Brain microvascular endothelial cell (primary cell): ENCODE data around the gene TSKU.

Experiments used
- DNase-seq: peaks from one replicate; pipeline ENCODE4 v3.0.0-alpha.2; 2020
- H3K27ac ChIP-seq: fragments of 250-450 bp; sonication (Bioruptor Pico); 2 replicates; pipeline ENCODE4 v1.5.1; 2020; ENCODE audit warnings: mild to moderate bottlenecking, moderate library complexity
- H3K27me3 ChIP-seq: fragments of 250-450 bp; sonication (Bioruptor Pico); replicated peaks from 2 replicates; pipeline ENCODE4 v1.5.1; 2020; ENCODE audit warnings: mild to moderate bottlenecking
- H3K36me3 ChIP-seq: fragments of 250-450 bp; sonication (Bioruptor Pico); replicated peaks from 2 replicates; pipeline ENCODE4 v1.5.1; 2020; ENCODE audit warnings: mild to moderate bottlenecking
- H3K4me3 ChIP-seq: 2 replicates; pipeline ENCODE4 v1.5.1; 2011; ENCODE audit warnings: low read depth, mild to moderate bottlenecking, control low read depth, low read length, moderate library complexity
- in situ Hi-C: cut with HindIII; loops from 2 replicates; pipeline ENCODE4 v1.10.0; 2017; ENCODE audit warnings: low sequenced_read_pairs, low pct_ligation_motif_present
- TF ChIP-seq, protein P1 (sequence below): IDR thresholded peaks from 2 replicates; pipeline ENCODE4 v1.5.1; 2011; ENCODE audit warnings: low read depth, mild to moderate bottlenecking, moderate library complexity, low read length, control low read depth, inconsistent platforms; ENCODE audit errors: missing control alignments

TSKU gene

DNA sequence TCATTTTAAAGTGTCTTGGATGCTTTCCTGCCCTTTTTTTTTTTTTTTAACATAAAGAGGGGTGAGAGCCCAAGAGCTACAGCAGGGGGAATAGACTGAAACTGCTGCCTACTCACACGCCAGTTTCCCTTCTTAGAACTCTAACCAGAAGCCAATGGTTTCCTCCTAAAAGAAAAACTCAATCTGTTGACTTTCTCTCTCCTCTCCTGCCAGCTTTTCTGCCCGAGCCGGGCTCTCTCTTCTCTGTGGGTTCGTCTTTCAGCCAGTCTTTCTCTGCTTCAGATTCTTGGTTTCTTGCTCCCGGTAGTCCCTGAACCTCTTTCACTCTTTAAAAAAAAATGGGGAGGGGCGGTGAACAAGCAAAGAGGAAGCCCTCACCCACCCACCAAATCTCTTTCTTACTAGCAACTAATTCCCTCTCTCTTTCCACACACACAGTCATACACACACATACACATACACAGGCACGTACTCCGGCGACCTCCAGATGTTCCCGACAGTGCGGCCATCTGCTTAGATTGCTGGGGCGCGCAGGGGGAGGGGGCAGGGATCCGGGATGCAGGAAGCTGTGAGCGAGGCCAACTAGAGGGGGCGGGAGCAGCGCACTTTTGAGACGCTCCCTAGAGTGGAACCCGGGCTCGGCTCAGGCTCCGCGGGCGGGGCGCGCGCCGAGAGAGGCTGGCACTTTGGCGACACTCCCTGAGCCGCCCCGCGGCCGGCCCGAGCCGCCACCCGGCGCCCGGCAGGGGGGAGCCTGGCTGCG is 444 bp upstream of the TSKU start:
- in situ Hi-C loops = no loop called here
- H3K27ac ChIP-seq = peak overlapping the region; percentile 89
- peak; percentile 97 for DNase-seq

GRCh38 chr11:76783896-76784813 is 999 bp downstream of the TSKU start:
- peak; percentile 63 for DNase-seq
- Histone ChIP-seq H3K27ac (peak overlapping the region; percentile 89), H3K4me3 (peak overlapping the region; percentile 93), H3K27me3 (no peaks in the 10 kb centered on the region), H3K36me3 (no peaks in the 10 kb centered on the region)
- TF ChIP-seq, protein P1, sequence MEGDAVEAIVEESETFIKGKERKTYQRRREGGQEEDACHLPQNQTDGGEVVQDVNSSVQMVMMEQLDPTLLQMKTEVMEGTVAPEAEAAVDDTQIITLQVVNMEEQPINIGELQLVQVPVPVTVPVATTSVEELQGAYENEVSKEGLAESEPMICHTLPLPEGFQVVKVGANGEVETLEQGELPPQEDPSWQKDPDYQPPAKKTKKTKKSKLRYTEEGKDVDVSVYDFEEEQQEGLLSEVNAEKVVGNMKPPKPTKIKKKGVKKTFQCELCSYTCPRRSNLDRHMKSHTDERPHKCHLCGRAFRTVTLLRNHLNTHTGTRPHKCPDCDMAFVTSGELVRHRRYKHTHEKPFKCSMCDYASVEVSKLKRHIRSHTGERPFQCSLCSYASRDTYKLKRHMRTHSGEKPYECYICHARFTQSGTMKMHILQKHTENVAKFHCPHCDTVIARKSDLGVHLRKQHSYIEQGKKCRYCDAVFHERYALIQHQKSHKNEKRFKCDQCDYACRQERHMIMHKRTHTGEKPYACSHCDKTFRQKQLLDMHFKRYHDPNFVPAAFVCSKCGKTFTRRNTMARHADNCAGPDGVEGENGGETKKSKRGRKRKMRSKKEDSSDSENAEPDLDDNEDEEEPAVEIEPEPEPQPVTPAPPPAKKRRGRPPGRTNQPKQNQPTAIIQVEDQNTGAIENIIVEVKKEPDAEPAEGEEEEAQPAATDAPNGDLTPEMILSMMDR = peak; percentile 15
- in situ Hi-C loops = no loop called here

More for the DNA sequence above, 444 bp upstream of the TSKU start:
- peak overlapping the region; percentile 93 for H3K4me3 ChIP-seq
- H3K36me3 ChIP-seq = no peaks in the 10 kb centered on the region
- H3K27me3 ChIP-seq = no peaks in the 10 kb centered on the region
- TF ChIP-seq, protein P1 = no peak

GRCh38 chr11:76785513-76785912 is 2.4 kb downstream of the TSKU start:
- no peak overlapping the region for H3K27ac ChIP-seq
- TF ChIP-seq, protein P1 = no peak
- H3K36me3 ChIP-seq = no peaks in the 10 kb centered on the region
- H3K27me3 ChIP-seq = no peaks in the 10 kb centered on the region
- in situ Hi-C loops = no loop called here
- no peak for DNase-seq
- no peak overlapping the region for H3K4me3 ChIP-seq

- Histone ChIP-seq H3K36me3 (no peaks in the 10 kb centered on the region), H3K27ac (no peak overlapping the region), H3K27me3 (no peaks in the 10 kb centered on the region), H3K4me3 (no peak overlapping the region)
- TF ChIP-seq, protein P1 = no peak
- DNase-seq = no peak
- in situ Hi-C loops = no loop called here
Measured at GRCh38 chr11:76786016-76786415, 2.9 kb downstream of the TSKU start.

DNA sequence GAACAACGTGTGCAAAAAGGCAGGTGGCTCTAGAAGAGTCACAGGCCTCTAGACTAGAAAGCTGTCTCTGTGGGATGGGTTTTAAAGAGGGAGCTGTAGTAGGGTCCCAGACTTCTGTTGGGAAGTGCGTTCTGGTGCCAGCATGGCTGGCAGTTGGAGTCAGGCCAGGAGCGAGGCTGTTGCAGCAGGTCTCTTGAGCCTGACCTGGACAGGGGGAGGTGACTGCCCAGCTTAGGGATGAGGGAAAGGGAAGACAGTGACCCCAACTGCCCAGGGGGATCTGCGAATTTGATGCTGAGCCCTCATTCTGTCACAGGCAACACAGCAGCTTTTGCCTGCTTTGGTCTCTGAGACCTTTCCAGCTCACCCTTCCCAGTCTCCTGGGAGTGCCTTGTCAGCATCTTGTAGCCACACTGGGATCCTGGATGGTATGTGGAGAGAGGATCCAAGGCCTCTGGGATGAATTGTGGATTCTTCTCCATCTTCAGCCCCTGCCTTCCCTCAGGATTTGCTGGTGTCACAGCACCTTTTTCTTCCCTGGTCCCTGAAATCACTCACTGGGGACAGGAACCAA is 3.4 kb downstream of the TSKU start:
- TF ChIP-seq, protein P1 = no peak
- no peak for DNase-seq
- Histone ChIP-seq H3K27me3 (no peaks in the 10 kb centered on the region), H3K4me3 (no peak overlapping the region), H3K27ac (no peak overlapping the region), H3K36me3 (no peaks in the 10 kb centered on the region)
- in situ Hi-C loops = no loop called here
